DMS53 treated with DMSO at 0.1 percent for 48 hours (cell line): ENCODE results near the gene MLX.
A peak's percentile ranks its signal among the peaks of the same experiment; 100 is the strongest.
"Not testable (repeated sequence)": the region's sequence is repeated elsewhere in the genome, so short reads cannot be mapped to it uniquely, and the experiment has no call there.

Source experiments
- DNase-seq: peaks from one replicate; lab custom pipeline; 2025; ENCODE audit not compliant: unreplicated experiment; lab: John Stamatoyannopoulos, UW

MLX gene

DNA sequence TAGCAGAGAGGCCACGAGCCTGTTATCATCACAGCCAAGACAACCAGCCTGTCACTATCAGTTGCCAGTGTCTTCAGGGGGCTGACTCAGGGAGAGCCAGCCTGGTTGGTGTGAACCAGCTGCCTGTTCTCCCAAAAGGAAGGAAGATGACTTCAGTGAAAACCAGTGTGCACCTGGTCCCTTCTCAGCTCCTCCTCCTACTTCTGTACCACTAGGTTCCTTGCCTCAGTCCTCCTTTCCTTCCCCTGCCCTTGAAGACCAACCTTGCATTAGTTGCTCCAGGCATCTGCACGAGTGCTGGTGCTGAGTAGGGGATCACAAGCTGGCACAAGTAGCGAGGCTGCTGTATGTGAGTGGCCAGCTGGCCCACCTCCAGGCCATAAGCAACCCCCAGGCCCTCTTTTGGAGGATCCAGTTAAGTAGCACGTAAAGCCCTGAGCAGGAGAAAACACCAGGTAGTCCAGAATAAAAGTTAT is 51.1 kb downstream of the MLX start:
- DNase-seq: no peak

DNA sequence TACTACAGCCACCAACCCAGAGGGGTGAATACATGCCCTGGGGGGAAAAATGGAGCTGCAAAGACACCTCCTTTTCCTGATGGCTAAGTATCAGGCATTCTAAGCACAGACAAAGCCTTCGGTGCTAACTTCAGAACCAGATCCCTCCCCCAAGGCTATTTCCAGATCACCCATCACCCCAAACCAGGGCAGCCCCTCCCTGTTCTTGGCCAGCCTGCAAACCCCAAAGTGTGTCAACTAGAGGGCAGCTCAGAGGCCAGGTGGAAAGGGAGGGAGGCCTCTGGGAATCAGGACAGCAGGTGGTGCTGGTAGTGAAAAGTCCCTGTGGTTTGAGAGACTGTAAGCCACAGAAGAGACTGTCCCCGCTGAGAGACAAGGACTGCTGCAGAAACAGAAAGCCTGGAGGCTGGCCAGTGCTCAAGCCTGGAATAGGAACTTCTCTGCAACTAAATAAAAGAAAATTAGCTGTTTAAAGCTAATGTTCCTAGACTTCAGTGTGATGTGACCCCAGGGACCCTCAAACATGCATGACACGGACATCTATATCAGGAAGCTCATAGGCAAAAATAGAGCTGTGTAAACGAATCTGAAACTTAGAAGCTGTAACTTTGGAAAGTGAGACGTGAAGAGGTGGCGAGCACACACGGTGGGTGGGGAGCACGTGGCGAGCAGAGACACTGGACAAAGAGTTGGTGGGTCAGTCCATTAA is 51.7 kb downstream of the MLX start:
- DNase-seq: peak; percentile 71

DNA sequence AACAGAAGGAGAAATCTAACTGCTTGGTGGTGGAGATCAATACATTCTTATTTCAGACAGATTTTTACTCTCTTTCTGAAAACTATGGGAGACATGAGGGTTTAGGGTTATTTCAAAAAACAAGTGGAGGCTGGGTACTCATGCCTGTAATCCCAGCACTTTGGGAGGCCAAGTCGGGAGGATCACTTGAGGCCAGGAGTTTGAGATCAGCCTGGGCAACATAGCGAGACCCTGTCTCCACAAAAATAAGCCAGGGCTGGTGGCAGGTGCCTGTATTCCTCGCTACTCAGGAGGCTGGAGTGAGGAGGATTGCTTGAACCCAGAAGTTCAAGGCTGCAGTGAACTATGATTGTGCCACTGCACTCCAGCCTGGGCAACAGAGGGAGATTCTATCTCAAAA is 55.1 kb downstream of the MLX start:
- DNase-seq: not testable (repeated sequence)
